Measurements from ENCODE around the gene FAM193A.
"Not testable (repeated sequence)": the region's sequence is repeated elsewhere in the genome, so short reads cannot be mapped to it uniquely, and the experiment has no call there.

FAM193A gene

DNA sequence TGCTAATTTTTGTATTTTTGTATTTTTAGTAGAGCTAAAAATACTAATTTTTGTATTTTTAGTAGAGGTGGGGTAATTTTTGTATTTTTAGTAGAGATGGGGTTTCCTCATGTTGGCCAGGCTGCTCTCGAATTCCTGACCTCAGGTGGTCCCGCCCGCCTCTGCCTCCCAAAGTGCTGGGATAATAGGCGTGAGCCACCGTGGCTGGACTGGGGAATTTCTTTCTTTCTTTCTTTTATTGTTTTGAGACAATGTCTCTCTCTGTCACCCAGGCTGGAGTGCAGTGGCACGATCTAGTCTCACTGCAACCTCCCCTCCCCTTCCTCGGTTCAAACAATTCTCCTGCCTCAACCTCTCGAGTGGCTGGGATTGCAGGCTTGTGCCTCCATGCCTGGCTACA, 83.0 kb downstream of the FAM193A start:
- no peak for DNase-seq

GRCh38 chr4:2621419-2621818, 85.0 kb downstream of the FAM193A start:
- DNase-seq: no peak

DNA sequence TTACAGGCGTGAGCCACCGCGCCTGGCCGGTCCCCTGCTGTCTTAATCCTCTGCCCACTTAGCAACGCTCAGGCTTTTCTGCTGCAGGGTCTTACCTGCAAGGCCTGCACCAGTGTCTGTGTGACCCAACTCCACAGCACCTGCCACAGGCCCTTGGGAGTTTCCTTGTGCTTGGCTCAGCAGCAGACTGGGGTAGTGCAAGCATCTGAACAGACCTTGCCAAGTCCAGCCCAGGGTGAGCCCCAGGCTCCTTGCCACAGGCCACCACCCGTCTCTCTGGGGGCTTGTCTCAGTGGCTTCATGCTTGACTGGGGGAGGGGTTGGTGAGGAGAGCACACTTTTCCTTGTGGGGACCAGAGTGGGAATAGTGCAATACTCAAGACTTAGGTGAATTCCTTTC, 87.0 kb downstream of the FAM193A start:
- DNase-seq: no peak

GRCh38 chr4:2624782-2625530, 88.5 kb downstream of the FAM193A start:
- no peak for DNase-seq

DNA sequence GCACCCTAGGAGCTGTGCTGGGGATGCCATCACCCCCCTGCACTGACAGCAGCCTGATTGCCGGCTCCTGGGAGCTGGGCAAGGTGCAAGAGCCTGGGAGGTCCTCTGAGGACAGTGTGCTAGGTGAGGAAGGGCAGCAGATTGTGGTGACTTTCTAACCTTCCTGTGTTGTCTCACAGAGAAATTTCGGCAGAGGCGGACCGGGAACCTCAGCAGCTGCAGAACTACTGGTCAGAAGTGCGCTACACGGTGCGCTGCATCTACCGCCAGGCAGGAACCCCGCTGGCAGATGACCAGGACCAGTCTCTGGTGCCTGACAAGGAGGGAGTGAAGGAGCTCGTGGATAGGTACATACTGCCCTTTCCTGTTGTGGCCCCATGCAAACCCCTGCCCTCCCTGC, 89.8 kb downstream of the FAM193A start:
- DNase-seq: no peak

GRCh38 chr4:2630556-2631273, 94.3 kb downstream of the FAM193A start:
- no peak for DNase-seq

DNA sequence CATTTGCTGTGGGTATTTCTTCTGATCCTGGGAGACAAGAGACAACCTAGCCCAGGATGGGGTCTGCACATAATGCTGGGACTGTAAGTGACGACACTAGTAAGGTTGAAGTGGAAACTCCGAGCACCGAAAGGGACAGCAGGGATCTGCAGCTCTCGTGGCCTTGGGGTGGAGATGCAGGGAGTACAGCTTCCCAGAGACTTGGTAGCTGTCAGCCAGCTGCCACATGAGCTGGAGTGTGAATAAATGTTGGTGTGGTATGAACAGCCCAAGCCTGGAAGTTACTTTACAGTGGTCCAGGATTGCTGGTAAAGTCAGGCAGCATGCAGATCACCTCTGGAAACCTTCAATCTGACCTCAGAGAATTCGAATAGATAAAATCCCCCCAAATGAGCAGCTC, 97.6 kb downstream of the FAM193A start:
- DNase-seq: no peak

DNA sequence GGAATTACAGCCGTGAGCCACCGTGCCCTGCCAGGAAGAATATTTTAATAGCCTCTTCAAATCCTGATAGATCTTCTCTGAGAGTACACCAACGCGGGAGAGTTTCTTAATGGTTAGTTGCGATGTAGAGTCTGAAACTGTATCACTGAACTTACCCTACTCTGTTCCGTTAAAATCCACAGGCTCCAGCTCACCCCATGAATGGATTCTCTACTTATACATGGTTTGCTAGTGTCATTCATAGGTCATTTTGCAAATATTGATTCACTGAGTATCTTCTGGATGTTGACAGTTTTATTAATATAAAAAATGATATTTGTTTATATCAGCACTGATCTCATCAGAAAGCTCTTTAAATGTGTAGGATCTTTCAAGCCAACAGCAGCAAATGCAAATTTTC, 99.9 kb downstream of the FAM193A start:
- no peak for DNase-seq

- DNase-seq: not testable (repeated sequence)
Measured at GRCh38 chr4:2636994-2637393, 100.5 kb downstream of the FAM193A start.

- no peak for DNase-seq
Measured at GRCh38 chr4:2637956-2638552, 101.6 kb downstream of the FAM193A start.

DNA sequence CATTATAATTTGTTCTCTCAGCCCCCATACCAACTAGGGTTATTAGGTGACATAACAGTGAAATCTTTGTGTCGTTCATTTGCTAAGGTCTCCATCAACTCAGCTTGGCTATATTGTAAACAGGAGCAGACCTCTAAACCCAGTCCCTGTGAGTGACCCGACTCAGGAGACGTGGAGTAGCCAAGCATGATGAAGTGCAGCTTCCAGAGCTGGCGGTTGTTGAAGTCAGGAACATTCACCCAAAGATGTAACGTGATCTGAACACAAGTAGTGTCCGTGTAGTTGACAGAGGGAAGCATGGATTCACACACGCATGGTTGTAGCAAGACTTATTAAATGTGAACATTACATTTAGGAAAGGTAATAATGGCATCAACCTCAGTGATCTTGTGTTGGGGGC, 102.3 kb downstream of the FAM193A start:
- DNase-seq: no peak

DNA sequence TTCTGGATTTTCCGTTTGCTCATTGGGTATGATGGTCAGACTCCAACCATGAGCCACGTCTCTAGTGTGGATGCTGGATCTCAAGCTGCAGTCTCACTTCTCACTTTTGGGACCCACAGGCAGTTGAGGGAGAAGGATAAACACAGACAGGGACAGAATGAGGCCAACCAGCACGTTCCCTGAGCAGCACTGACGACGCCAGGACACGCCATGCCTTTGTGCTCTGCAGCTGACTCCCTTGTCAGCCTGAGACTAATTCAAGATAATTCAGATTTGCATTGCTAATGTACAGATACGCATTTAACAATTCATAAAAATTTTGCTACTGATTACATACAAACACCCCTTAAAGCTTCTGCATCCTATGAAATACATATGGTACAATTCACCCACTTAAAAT, 106.5 kb downstream of the FAM193A start:
- DNase-seq: no peak

- DNase-seq: no peak
Measured at GRCh38 chr4:2643555-2643954, 107.1 kb downstream of the FAM193A start.

DNA sequence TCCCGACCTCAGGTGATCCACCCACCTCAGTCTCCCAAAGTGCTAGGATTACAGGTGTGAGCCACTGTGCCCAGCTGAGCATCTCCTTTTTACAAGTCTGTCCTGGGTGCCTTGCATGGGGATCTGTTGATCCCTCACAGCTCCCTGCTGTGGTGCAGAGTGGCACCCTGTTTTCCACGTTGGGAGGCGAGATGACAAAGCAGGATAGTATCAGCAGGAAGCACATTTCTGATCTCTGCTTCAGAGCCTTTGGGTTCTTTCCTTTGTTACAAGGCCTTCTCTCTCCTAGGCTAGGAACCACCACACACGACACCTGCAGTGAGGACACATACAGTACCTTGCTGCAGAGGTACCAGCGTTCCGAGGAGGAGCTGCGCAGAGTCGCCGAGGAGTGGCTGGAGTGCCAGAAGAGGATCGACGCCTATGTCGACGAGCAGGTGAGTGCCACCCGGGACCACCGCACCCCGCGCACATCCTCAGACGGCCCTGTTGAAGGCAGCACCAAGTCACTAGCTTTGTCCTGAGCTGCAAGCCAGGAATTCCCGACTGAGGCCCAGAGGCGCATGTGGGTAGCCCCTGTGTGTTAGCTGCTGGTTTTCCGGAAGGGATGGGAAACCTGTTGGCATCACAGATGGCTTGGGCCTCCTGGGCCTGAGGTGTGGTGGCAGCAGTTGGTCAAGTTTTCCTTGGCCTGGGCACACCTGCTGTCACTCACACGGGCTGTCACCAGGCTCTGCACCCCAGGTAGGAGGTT, 110.1 kb downstream of the FAM193A start:
- DNase-seq: no peak

DNA sequence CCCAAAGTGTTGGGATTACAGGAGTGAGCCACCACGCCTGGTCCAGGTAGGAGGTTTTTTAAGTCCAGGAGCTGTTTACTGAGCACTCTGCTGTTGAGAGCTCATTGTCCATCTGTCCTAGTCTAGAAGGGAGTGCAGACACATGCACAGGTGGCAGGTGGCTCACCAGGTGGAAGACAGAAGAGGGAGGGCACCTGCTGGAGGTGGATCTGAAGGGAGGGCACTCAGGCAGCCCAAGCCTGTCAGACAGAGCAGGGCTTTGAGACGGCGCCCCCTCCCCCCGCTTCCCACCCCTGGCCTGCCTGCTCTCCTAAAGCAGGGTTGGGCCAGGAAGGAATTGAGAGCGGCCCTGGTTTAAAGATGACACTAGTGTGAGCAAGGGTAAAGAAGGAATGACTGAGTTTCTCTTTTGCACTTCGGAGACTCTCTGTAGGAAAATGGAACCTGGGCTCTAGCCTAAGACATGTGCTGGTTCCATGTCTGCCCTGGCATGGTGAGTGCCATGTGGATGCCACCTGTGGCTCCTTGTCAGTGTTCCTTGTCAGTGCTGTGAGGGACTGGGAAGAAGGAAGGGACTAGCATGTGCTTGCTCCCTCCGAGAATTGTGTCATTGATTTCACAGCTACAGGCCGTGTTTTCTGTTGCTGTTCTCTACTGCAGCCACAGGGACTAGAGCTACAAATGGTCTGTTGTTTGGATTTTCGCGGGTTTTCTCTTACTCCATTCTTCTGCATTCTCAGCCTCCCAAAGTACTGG, 111.1 kb downstream of the FAM193A start:
- no peak for DNase-seq

DNA sequence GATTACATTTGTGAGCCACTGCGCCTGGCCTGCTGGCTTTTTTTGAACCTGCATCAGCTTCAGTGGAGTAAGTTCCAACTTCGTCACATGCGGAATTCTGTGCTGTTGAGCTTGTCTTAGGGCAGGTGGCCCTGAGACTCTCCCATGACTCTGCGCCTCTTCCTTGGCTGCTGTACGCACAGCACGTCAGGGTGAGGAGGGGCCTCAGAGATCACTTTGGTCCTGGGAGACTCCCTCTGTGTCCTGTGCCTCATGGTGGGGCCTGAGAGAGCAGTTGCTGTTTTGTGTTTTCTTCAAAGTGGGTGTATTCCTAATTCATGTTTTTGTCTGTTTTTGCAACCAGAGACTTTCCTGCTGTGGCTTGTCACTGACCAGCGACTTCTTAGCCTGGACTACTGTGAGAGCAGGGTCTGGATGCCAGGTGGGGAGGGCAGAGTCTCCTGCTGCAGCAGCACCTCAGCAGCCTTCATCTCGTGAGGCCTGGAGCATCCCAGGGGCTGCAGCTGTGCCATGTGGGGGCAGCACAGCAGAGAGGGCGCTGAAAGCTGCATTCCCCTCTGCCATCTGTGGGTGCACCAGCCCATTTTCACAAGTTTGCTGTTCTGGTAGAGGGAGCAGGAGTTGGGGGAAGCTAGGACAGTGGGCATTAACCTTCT, 111.8 kb downstream of the FAM193A start:
- DNase-seq: no peak

DNA sequence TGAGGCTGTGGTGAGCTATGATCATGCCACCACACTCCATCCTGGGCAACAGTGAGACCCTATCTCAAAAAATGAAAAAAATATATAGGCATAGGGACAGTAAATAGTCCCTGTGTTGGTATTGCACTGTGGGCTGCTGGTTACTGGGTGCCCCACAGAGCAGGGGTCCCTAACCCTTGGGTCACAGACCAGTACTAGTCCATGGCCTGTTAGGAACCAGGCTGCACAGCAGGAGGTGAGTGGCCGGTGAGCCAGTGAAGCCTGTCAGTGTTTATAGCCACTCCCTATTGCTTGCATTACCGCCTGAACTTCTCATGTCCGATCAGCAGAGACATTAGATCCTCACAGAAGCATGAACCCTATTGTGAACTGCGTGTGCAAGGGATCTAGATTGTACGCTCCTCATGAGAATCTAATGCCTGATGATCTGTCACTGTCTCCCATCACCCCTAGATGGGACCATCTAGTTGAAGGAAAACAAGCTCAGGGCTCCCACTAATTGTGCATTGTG, 113.2 kb downstream of the FAM193A start:
- no peak for DNase-seq

GRCh38 chr4:2650276-2650675, 113.8 kb downstream of the FAM193A start:
- DNase-seq: no peak

DNA sequence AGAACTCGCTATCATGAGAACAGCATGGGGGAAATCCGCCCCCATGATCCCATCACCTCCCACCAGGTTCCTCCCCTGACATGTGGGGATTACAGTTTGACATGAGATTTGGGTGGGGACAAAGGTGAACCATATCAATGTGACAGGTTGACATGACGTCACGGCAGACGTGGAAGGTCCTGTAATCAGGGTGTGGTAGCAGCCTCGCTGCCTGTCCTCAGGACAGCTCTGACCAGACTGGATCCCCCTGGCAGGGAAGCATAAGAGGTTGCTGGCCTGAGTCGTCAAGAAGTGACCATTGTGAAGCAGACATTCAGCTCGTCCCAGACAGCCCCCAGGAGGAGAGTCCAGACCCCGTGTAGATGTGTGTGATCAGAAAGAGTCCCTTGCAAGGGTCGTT, 115.1 kb downstream of the FAM193A start:
- no peak for DNase-seq

DNA sequence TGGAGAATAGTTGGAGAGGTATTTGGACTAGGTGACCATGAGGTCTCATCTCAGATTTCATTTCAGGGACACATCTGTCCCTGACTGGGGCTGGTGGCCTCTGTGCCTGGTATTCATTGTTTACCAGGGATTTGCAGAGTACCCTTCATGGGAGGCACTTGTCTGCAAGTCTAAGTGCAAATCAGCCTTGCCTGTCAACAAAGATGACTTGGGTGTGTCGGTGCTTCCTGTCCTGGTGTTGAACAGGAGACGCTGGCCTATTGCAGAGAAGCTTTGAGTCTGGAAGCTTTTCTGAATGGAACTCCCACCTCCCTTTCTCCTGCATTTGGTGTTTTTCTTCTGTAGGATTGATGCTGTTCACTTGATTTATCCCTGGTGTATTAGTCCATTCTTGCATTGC, 115.6 kb downstream of the FAM193A start:
- no peak for DNase-seq

GRCh38 chr4:2652415-2653160, 116.1 kb downstream of the FAM193A start:
- DNase-seq: no peak
